HG03342 (cell line): Measurements from ENCODE around the gene SGCA.

ENCODE experiments used
- ATAC-seq: cut with Tn5 transposase; IDR thresholded peaks from one replicate; pipeline ENCODE4 v1.9.1; 2021; ENCODE audit warnings: mild to moderate bottlenecking, moderate library complexity; ENCODE audit not compliant: unreplicated experiment

Gene SGCA

GRCh38 chr17:50181591-50182560 is 16.1 kb downstream of the SGCA start:
- ATAC-seq: no peak

DNA sequence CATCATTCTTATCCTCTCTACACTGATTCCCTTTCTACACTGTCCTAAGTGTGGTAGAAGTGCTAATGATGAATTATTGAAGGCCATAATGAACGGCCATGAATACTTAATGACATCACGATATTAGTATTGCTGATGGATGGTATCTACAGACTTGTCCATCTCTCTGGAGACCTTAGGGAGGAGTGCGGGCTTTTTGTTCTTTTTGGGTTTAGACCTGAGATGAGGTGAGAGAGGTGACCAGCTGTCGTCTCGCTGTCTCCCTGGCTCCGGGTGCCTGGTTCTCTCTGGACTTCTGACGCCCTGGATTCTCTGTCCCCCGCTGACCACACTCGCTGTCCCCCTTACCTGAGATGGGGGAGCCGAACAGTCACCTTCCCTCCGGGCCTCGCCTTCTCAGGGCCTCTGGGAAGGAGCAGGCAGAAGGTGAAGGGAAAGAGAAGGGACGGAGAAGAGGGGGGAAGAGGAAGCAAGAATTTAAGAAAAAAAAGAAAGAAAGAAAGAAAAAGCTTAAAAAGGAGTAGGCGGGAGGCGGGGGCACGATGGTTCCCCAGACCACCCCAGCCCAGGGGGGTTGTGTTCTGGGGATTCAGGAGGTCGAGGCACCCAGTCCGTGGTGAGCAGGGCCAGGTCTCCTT is 17.1 kb downstream of the SGCA start:
- ATAC-seq: no peak

- ATAC-seq: no peak
These were observed 17.7 kb downstream of the SGCA start for GRCh38 chr17:50183421-50183994.

- no peak for ATAC-seq
These were observed 18.3 kb downstream of the SGCA start for GRCh38 chr17:50184064-50184463.

DNA sequence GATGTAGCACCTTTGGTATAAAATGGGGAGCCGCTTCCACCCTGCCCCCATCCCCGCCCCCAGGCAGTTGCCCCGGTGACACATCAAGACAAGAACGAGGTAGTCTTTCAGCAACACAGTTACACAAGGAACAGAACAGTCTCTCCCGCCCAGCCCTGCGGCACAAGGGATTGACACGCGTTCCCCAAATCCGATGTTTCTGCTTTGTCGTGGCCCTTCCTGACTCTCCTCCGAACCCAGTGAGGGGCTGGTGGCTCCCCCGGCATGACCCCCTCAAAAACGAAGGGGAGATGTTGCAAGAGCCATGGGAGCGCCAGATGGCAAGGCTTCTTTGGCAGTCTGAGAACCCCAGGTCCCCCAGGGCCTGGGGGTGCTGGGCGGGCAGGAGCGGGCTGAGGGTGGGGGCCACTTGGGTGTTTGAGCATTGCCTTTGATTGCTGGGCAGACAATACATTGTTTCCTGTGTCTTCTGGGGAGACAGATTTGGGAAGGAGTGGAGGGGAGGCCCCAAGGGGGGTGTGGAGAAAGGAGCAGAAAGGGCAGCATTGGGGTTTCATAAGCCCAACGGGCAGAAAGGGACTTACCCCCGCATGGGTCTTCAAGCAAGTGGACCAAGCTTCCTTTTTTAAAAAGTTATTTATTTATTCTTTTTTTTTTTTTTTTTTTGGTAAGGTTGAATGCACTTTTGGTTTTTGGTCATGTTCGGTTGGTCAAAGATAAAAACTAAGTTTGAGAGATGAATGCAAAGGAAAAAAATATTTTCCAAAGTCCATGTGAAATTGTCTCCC is 19.0 kb downstream of the SGCA start:
- ATAC-seq: no peak

DNA sequence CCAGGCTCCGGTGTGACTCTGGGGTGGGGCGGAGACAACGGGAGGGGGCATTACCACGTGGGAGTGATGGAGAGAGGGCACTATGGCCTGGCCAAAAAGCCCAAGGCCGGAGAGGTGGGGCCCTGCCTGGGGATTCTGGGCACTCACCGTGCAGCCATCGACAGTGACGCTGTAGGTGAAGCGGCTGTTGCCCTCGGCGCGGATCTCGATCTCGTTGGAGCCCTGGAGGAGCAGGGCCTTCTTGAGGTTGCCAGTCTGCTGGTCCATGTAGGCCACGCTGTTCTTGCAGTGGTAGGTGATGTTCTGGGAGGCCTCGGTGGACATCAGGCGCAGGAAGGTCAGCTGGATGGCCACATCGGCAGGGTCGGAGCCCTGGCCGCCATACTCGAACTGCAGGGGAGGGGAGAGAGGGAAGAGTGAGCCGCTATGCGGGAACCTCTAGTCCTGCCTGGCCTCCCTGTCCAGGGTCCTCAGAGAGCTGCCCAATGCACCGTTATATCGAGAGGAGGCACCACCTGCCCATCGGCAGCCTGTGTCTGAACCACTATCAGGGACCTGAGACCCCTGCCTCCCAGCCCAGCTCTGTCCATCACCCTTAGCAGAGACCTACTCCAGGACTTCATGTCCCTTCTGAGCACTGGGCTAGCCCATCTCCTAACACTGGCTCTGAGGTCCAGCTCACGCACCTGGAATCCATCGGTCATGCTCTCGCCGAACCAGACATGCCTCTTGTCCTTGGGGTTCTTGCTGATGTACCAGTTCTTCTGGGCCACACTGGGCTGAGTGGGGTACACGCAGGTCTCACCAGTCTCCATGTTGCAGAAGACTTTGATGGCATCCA is 20.0 kb downstream of the SGCA start:
- no peak for ATAC-seq

DNA sequence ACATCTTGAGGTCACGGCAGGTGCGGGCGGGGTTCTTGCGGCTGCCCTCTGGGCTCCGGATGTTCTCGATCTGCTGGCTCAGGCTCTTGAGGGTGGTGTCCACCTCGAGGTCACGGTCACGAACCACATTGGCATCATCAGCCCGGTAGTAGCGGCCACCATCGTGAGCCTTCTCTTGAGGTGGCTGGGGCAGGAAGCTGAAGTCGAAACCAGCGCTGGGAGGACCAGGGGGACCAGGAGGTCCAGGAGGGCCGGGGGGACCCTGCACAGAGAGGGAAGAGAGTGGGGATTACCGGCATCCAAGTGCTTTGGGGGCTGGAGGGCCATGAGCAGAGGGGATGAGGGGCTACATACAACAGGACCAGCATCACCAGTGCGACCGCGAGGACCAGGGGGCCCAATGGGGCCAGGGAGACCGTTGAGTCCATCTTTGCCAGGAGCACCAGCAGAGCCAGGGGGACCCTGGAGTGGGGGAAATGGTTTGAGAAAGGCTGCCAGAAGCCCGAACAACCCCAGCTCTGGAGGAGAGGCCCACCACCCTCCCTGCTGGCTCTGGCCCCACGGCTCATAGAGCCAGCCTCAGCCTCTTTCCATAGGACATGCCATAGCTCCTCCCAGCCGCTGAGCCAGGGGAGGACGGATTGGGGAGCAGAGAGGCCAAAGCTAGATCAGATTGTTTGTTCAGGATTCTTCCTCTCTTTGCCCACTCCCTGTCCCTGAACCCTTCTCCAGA is 21.0 kb downstream of the SGCA start:
- no peak for ATAC-seq

- ATAC-seq: no peak
These were observed 21.6 kb downstream of the SGCA start for GRCh38 chr17:50187394-50187725.

GRCh38 chr17:50187751-50188530 is 22.1 kb downstream of the SGCA start:
- ATAC-seq: no peak

DNA sequence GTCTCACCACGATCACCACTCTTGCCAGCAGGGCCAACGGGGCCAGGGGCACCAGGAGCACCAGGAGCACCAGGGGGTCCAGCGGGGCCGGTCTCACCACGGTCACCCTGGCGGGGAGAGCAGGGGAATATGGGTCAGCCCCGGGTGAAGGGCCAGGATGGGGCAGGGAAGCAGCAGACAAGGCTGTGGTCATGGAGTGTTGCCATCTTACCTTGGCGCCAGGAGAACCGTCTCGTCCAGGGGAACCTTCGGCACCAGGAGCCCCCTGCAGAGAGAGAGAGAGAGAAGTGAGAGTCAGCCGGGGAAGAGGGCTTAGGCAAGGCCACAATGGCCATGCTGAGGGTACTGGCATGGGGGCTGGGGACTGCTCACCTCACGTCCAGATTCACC is 22.7 kb downstream of the SGCA start:
- ATAC-seq: no peak

- no peak for ATAC-seq
These were observed 23.2 kb downstream of the SGCA start for GRCh38 chr17:50188921-50189549.

DNA sequence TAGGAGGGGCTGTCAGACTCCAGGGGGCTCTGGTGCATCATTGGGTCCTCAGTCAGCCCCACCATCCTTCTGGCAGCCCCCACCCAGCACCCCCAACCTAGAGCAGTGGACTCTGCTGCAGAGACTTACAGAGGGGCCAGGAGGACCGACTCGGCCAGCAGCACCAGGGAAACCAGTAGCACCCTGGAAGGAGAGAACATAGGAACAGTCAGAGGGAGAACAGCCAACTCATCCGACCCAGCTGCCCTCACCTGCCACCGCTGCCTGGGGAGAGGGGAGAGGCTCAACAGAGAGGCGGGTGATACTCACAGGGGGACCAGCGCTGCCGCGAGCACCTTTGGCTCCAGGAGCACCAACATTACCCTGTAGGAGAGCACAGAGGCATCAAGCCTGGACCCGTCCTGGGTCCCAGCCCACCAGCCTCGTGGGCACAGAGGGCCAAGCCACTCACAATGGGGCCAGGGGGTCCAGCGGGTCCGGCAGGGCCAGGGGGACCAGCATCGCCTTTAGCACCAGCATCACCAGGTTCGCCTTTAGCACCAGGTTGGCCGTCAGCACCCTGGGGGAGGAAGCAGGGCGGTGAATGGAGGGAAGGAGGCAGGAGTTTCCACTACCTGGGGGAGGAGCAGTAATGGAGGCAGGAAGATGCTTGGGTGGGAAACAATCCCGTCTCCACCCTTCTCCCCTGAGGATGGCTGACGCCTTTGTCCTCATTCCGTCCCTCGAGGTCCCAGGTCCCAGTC is 23.9 kb downstream of the SGCA start:
- ATAC-seq: no peak

DNA sequence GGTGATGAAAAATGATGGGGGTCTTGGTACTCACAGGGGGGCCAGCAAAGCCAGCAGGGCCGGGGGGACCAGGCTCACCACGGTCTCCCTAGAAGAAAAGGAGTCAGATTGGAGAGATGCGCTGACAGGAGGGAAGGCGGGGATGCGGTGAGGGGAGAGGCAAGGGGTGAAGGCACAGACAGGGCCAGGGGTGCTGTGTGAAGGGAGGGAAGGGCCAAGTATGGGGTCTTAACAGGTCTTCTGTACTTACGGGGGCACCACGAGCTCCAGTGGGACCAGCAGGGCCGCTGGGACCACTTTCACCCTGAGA is 24.4 kb downstream of the SGCA start:
- no peak for ATAC-seq

GRCh38 chr17:50190603-50191358 is 25.0 kb downstream of the SGCA start:
- ATAC-seq: no peak

DNA sequence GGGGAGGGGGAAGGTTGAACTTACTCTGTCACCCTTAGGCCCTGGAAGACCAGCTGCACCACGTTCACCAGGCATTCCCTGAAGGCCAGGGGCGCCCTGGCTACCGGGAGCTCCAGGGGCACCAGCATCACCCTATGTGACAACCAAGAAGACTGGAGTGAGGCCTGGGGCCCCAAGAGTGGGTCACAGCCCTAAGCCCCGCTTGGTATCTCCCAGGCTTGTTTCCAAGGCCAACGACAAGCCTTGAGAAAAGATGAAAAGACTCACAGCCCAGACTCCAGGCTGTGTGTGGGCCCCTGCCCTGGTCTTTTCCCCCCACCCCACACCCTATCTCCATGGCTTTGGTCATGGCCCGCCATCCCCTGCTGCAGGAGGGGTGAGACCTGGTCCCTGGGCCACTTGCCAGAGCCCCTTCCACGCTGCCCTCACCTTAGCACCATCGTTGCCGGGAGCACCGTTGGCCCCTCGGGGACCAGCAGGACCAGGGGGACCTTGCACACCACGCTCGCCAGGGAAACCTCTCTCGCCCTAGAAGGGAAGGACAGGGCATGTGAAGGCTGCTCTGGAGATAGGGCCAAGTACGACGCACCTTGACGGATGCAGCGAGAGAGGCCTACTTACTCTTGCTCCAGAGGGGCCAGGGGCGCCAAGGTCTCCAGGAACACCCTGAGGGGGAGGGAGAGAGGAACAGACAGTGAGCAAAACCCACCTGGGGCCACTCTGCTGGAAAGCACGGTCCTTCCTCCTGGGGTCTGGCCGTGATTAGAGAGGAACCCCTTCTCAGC is 25.7 kb downstream of the SGCA start:
- no peak for ATAC-seq

- no peak for ATAC-seq
These were observed 26.4 kb downstream of the SGCA start for GRCh38 chr17:50192144-50192617.
